ENCODE results near the gene ATP2B2. TPM values are rescaled to one million over a fixed set of nuclear protein-coding genes. Genes with fewer than 3 reads are reported as not detected.

ATP2B2 gene
- total and polyA plus RNA-seq, 10 of the 15 experiments (the other 5 are each of a cell fraction or from before 2014, with no cell fraction given), result 0.04 TPM; not detected in 9

DNA sequence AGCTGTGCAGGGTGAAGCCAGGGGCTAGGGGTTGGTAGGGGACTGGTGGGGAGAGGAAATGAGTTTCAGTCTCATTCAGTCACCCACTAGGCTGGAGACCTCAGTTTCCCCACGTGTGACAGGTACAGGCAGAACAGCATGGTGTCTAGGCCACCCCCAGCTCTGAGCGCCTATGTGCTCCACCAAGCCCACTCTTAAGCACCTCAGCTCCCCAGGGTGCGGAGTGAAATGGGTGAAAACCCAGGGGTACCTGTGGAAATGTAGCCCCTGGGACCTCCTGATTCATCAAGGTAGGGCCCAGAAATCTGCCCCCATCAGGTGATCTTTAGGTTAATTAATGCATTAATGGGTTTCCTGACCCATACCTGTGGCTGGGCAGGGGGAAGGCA lies 3.7 kb downstream of the ATP2B2 start (continued):
- TF ChIP-seq, protein P1, sequence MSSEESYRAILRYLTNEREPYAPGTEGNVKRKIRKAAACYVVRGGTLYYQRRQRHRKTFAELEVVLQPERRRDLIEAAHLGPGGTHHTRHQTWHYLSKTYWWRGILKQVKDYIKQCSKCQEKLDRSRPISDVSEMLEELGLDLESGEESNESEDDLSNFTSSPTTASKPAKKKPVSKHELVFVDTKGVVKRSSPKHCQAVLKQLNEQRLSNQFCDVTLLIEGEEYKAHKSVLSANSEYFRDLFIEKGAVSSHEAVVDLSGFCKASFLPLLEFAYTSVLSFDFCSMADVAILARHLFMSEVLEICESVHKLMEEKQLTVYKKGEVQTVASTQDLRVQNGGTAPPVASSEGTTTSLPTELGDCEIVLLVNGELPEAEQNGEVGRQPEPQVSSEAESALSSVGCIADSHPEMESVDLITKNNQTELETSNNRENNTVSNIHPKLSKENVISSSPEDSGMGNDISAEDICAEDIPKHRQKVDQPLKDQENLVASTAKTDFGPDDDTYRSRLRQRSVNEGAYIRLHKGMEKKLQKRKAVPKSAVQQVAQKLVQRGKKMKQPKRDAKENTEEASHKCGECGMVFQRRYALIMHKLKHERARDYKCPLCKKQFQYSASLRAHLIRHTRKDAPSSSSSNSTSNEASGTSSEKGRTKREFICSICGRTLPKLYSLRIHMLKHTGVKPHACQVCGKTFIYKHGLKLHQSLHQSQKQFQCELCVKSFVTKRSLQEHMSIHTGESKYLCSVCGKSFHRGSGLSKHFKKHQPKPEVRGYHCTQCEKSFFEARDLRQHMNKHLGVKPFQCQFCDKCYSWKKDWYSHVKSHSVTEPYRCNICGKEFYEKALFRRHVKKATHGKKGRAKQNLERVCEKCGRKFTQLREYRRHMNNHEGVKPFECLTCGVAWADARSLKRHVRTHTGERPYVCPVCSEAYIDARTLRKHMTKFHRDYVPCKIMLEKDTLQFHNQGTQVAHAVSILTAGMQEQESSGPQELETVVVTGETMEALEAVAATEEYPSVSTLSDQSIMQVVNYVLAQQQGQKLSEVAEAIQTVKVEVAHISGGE (CRISPR knock-in tag; IDR thresholded peaks at IDR 0.05), result no peak
- TF ChIP-seq EZH2 (IDR thresholded peaks at IDR 0.05; ENCODE audit: borderline replicate concordance, control insufficient read depth, low read depth, low read length), result no peak
- TF ChIP-seq TCF7 (IDR thresholded peaks at IDR 0.05; ENCODE audit: borderline replicate concordance), result no peak
- no peak for TF ChIP-seq POLR2A (IDR thresholded peaks at IDR 0.05; ENCODE audit: low read depth, low read length)
- TF ChIP-seq MXI1 (IDR thresholded peaks at IDR 0.05; ENCODE audit: low read depth, low read length), result no peak
- TF ChIP-seq, protein P2, sequence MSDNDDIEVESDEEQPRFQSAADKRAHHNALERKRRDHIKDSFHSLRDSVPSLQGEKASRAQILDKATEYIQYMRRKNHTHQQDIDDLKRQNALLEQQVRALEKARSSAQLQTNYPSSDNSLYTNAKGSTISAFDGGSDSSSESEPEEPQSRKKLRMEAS (IDR thresholded peaks at IDR 0.05; ENCODE audit: low read depth, low read length), result no peak
- no peak for TF ChIP-seq NBN (IDR thresholded peaks at IDR 0.05)
- no peak for TF ChIP-seq HDGF (IDR thresholded peaks at IDR 0.05)

DNA sequence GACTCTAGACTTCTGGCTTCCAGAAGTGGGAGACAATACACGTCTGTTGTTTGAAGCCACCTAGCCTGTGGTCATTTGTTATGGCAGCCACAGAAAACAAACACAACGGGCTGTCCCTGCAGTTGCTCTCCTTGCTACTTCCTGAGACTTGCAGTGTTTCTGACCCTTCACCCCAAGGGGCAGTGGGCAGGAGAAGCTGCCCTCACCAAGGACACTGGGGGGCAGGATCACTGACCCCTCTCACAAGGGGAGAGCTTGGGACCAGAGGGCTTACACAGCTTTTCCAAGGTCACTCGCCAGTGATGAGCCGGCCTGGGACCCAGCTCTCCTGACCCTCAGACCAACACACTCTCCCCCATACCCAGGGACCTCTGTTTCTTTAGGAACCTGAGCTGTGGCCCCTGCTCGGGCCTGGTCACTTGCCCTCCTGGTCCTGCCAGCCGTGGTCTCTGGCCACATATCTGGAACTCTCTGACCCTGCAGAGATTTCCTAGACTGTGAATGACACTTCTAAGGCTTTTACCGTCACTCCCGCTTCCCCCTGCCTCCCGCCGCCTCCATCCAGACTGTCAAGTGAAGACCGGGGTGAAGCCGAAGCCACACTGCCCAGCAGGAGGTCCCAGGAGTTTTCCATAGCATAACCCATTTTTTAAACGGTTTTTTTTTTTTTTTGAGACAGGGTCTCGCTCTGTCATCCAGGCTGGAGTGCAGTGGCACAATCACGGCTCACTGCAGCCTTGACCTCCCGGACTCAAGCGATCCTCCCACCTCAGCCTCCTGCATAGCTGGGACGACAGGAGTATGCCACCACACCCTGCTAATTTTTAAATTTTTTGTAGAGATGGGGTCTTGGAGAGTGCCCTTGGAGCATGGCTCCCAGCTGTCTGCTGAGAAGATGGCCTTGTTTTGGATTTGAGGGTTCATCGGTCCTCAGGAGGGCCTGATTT lies 4.4 kb downstream of the ATP2B2 start:
- H3K27me3 ChIP-seq (replicated peaks in 1 of 2; ENCODE audit: control insufficient read depth in 2 of 2, insufficient read depth in 2 of 2, low read length in 1 of 2), result peaks cover 0 to 3% of the 10 kb centered on the region in 2 experiments; a peak in 3 of 4 replicates
- CTCF ChIA-PET, result no interaction called here
- H3K36me3 ChIP-seq (ENCODE audit: control insufficient read depth in 2 of 2, insufficient read depth in 2 of 2, low read length in 1 of 2), result no peaks in the 10 kb centered on the region
- no peaks in the 10 kb centered on the region for H4K20me1 ChIP-seq (ENCODE audit: control insufficient read depth, insufficient read depth)
- H3K9ac ChIP-seq (ENCODE audit: control insufficient read depth, insufficient read depth, low read length), result no peak overlapping the region
- ATAC-seq, result no peak
- no peaks in the 10 kb centered on the region for H3K4me1 ChIP-seq (ENCODE audit: control insufficient read depth, insufficient read depth, low read length)
- DNase-seq (ENCODE audit: low read depth, low spot score), result no peak
- no TSS peak for BruUV-seq (replicated peaks)
- no peak overlapping the region for H3K4me2 ChIP-seq (ENCODE audit: control insufficient read depth, insufficient read depth)
- SMC1A ChIA-PET (ENCODE audit: uncharacterized antibody, unreplicated experiment), result interaction anchor here (0.6 kb wide), 1 partner anchor 33 kb away, joined by 3 read pairs; no protein-coding TSS in a partner anchor
- no peak for FAIRE-seq
- H3K4me3 ChIP-seq, result no peak overlapping the region
- H2AFZ ChIP-seq (ENCODE audit: control insufficient read depth, low read depth, low read length), result no peak overlapping the region
- 47% methylated on average over 16 of the region's 19 CpGs for WGBS (ENCODE audit: insufficient coverage, insufficient replicate concordance, low lambda C conversion rate, missing lambda C conversion rate)
- no peaks in the 10 kb centered on the region for H3K79me2 ChIP-seq (ENCODE audit: control insufficient read depth, insufficient read depth, low read length)
- in situ Hi-C loops (cut with MboI) (no loop called here), intact Hi-C loops (cut with micrococcal nuclease; ENCODE audit: unreplicated experiment) (no loop called here)
- no peaks in the 10 kb centered on the region for H3K9me3 ChIP-seq (replicated peaks; ENCODE audit: control insufficient read depth, insufficient read depth, low read length)
- H3K27ac ChIP-seq (ENCODE audit: control insufficient read depth, insufficient read depth), result no peak overlapping the region
- POLR2A ChIA-PET, result no interaction called here
- RAD21 ChIA-PET (ENCODE audit: unreplicated experiment), result interaction anchor here (0.6 kb wide), 1 partner anchor 122 kb away, joined by 4 read pairs; no protein-coding TSS in a partner anchor
- TF ChIP-seq SREBF1 (IDR thresholded peaks at IDR 0.05; ENCODE audit: low read length) (no peak), NFYB (IDR thresholded peaks at IDR 0.05; ENCODE audit: insufficient read depth, low read depth, low read length) (no peak), ZNF622 (IDR thresholded peaks at IDR 0.05) (no peak), IRF4 (IDR thresholded peaks at IDR 0.05; ENCODE audit: low read depth, low read length) (no peak), EP300 (IDR thresholded peaks at IDR 0.05; ENCODE audit: borderline replicate concordance in 1 of 2, control insufficient read depth in 1 of 2, low read depth in 2 of 2, low read length in 2 of 2) (no peak), JUNB (IDR thresholded peaks at IDR 0.05) (no peak), ZNF384 (IDR thresholded peaks at IDR 0.05; ENCODE audit: borderline replicate concordance, low read depth, low read length) (no peak), NFIC (IDR thresholded peaks at IDR 0.05; ENCODE audit: low read depth, low read length) (no peak), ZNF274 (IDR thresholded peaks at IDR 0.05; ENCODE audit: insufficient read depth, insufficient read length) (no peak), SP1 (IDR thresholded peaks at IDR 0.05; ENCODE audit: low read depth, low read length) (no peak), MYB (IDR thresholded peaks at IDR 0.05; ENCODE audit: borderline replicate concordance, low read depth, low read length) (no peak)
- TF ChIP-seq, protein P3, sequence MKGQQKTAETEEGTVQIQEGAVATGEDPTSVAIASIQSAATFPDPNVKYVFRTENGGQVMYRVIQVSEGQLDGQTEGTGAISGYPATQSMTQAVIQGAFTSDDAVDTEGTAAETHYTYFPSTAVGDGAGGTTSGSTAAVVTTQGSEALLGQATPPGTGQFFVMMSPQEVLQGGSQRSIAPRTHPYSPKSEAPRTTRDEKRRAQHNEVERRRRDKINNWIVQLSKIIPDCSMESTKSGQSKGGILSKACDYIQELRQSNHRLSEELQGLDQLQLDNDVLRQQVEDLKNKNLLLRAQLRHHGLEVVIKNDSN (IDR thresholded peaks at IDR 0.05; ENCODE audit: borderline replicate concordance, extremely low read length, insufficient read depth, low read depth, low read length), result no peak
